ENCODE measurements around the gene FBXO5. TPM values are rescaled to one million over a fixed set of nuclear protein-coding genes. Genes with fewer than 3 reads are reported as not detected.

FBXO5 gene
- total RNA-seq, 2 experiments from 2014 or later = 80.7 to 91.1 TPM

DNA sequence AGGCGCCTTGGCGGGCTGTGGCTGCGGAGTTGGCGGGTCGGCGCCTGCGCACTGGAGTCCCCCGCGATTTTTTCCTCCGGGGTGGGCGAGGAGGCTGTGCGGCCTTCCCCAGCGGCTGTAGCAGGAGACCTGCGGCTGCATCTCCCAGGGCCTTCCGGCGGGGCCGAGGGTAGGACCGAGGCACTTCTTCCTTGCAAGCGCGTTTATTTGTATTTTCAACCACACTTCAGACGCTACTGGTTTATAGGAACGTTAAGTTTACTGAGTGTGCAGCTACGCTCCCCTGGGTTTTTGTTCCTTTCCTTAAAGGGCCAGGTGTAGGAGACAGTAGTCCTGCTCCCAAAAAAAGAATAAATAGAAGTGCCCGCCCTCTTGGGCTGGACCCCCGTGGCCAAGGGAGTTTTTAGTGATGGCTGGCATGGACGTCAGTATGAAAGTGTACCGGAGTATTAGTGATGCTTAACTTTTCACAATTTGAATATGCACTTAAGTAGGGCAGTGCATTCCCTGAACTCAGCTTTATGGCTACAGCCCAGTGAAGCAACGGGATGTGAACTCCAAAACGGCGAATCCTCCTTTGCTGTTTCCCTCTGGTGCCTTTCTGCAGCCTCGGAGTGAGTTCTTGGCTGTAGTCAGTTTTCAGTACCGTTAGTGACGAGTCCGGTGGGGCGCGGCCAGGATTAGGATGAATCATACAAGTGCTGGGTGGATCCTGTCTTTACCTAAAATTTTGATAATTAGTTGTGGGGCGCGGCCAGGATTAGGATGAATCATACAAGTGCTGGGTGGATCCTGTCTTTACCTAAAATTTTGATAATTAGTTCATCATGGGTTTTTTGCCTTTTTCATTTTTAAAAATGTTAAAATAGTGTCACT is 1.0 kb upstream of the FBXO5 start:
- H3K4me3 Mint-ChIP-seq = peak overlapping the region; percentile 99
- peak overlapping the region; percentile 100 for H3K27ac Mint-ChIP-seq
- peak; percentile 77 for DNase-seq
- POLR2A ChIA-PET = interaction anchor here (1.0 to 1.4 kb wide), 3 partner anchors 11 to 1594 kb away, joined by 5 to 6 read pairs (median 5); no protein-coding TSS in a partner anchor
- no peaks in the 10 kb centered on the region for H3K9me3 Mint-ChIP-seq
- H3K27me3 Mint-ChIP-seq = no peaks in the 10 kb centered on the region
- peaks cover 40% of the 10 kb centered on the region for H3K36me3 Mint-ChIP-seq (ENCODE audit: low read depth)
- CTCF ChIA-PET = interaction anchor here (0.7 to 1.1 kb wide), 2 partner anchors 12 to 15 kb away, joined by 3 to 4 read pairs; no protein-coding TSS in a partner anchor
- H3K4me1 Mint-ChIP-seq = peaks cover 43% of the 10 kb centered on the region

DNA sequence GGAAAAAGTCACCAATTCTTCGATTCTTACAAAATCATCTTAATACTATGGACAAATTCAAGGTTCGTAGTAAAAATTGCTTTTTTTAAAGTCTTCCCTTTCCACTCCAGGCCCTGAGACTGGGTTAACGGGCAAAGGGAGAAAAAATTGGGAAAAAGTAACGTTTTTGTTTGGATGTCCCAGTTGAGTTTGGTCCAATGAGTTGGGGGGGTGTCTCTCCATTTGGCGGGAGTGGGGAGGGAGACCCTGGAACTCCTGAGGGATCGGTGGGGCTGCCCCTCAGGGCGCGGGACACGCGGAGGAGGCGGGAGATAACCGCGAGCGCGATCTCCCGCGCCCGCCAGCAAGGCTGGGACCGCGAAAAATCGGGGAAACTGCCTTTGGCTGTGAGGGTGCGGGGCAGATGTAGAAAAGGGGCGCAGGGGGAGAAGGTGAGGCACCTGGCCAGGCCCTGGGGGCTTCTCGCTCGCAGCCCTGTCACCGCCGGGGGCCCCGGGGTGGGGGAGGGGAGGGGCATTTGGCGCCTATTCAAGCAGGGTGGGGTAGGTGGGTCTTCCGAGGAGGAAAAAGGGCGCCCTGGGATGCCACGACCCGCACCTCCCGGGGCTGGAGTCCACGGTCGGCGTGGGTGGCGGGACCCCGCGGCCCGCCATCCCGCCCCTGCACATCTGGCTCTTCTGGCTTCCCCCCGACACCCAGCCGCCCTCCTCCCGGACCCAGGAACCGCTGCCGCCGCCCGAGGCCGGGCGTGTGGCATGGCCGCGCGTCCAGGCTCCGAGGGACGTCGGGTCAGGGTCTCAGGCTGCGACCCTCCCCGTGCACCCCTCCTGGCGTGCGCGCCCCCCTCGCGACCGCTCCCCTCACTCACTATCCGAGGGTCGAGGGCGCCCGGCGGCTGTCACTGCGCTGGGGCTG is 595 bp downstream of the FBXO5 start:
- DNase-seq = peak; percentile 33
- ChIA-PET CTCF (interaction anchor here (0.6 kb wide), 1 partner anchor 1747 kb away, joined by 3 read pairs; no protein-coding TSS in a partner anchor), POLR2A (interaction anchor here (0.6 to 1.4 kb wide), 6 partner anchors 9 to 1592 kb away, joined by 3 to 8 read pairs (median 5); no protein-coding TSS in a partner anchor)
- H3K4me3 Mint-ChIP-seq = peak overlapping the region; percentile 99
- H3K27ac Mint-ChIP-seq = peak overlapping the region; percentile 90
- no peaks in the 10 kb centered on the region for H3K9me3 Mint-ChIP-seq
- H3K4me1 Mint-ChIP-seq = peaks cover 57% of the 10 kb centered on the region
- peaks cover 53% of the 10 kb centered on the region for H3K36me3 Mint-ChIP-seq (ENCODE audit: low read depth)
- no peaks in the 10 kb centered on the region for H3K27me3 Mint-ChIP-seq

DNA sequence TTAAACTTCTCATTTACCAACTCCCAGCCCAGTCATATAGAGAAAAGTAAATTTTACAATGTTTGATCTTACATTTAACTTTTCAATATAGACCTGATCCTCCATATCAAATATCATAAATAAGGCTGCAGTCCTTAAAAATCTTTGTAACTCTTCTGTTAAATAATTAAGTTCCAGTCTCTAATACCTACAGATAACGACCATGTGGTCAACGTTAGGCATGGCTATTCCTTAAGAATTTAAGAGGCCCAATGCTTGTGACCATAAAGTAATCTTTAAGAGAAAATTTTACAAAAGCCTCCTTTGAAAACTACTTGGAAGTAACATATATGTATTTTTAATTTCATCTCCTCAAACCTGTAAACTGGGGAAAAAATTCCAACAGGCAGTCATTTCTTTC is 1.6 kb downstream of the FBXO5 start:
- Mint-ChIP-seq H3K9me3 (no peaks in the 10 kb centered on the region), H3K27me3 (no peaks in the 10 kb centered on the region), H3K4me1 (peaks cover 59% of the 10 kb centered on the region), H3K27ac (peak overlapping the region; percentile 20), H3K4me3 (peak overlapping the region; percentile 99), H3K36me3 (ENCODE audit: low read depth) (peaks cover 56% of the 10 kb centered on the region)
- POLR2A ChIA-PET = no interaction called here
- CTCF ChIA-PET = interaction anchor here (0.6 kb wide), 1 partner anchor 1748 kb away, joined by 3 read pairs; no protein-coding TSS in a partner anchor
- DNase-seq = no peak

DNA sequence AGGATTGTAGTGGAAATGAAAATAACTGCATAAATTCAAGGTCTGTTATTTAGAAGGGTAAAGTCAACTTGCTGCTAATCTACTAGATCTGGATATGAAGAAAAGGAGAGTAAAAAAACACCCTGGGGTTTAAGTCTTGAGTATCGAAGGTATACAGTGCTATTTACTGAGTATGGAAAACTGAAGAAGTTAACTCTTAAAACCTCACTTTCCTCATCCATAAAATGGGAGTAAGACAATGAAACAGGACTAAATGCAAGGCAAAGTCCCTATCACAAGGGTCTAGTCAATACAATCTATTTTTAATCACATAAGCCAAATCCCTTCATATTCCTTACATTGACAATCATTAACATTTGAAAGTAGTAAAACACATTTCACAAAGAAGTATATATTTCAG is 2.2 kb downstream of the FBXO5 start:
- DNase-seq = no peak
- Mint-ChIP-seq H3K9me3 (no peaks in the 10 kb centered on the region), H3K27ac (peak overlapping the region; percentile 44), H3K4me1 (peaks cover 59% of the 10 kb centered on the region), H3K4me3 (peak overlapping the region; percentile 99), H3K27me3 (no peaks in the 10 kb centered on the region), H3K36me3 (ENCODE audit: low read depth) (peaks cover 60% of the 10 kb centered on the region)
- POLR2A ChIA-PET = no interaction called here
- CTCF ChIA-PET = no interaction called here

DNA sequence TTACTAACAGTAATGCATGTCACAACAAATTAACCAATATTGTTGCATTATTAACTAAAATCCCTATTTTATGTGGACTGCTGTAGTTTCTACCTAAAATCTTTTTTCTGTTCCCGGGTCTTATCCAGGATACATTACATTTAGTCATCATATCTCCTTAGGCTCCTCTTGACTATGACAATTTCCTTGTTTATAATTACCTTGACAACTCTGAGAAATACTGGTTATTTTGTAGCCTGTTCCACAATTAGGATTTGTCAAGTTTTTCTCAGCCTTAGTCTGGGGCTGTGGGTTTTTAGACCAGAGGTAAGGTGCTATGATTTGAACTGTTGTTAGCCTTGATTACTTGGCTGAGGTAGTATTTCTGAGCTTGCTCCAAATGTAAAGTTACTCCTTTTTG is 3.7 kb downstream of the FBXO5 start:
- ChIA-PET CTCF (interaction anchor here (0.7 to 1.2 kb wide), 2 partner anchors 25 to 44 kb away, joined by 3 read pairs; no protein-coding TSS in a partner anchor), POLR2A (interaction anchor here (0.6 to 0.7 kb wide), 2 partner anchors 8 to 10 kb away, joined by 4 to 6 read pairs; no protein-coding TSS in a partner anchor)
- H3K36me3 Mint-ChIP-seq (ENCODE audit: low read depth) = peaks cover 65% of the 10 kb centered on the region
- no peaks in the 10 kb centered on the region for H3K9me3 Mint-ChIP-seq
- peak overlapping the region; percentile 99 for H3K4me3 Mint-ChIP-seq
- no peak for DNase-seq
- H3K27me3 Mint-ChIP-seq = no peaks in the 10 kb centered on the region
- peaks cover 66% of the 10 kb centered on the region for H3K4me1 Mint-ChIP-seq
- H3K27ac Mint-ChIP-seq = no peak overlapping the region

DNA sequence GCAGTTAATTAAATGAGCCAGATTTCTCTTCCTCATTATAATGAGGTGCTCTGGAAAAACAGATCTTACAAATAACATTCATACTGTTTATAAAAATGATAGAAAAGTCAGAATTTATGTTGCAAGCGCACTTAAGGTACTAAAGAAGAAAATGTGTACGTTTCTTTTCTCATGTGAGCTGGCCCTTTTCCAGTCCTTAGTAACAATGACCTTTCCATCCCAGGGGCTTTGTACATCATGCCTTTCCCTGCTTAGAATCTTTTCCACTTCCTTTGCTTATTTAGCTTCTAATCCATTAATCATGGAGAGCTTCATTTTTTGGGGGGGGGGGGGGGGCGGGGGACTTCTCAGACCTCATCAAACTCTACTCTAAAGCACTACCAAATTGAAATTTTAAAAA is 4.8 kb downstream of the FBXO5 start:
- Mint-ChIP-seq H3K4me1 (peaks cover 73% of the 10 kb centered on the region), H3K36me3 (ENCODE audit: low read depth) (peaks cover 72% of the 10 kb centered on the region), H3K27me3 (no peaks in the 10 kb centered on the region), H3K4me3 (no peak overlapping the region), H3K9me3 (no peaks in the 10 kb centered on the region), H3K27ac (peak overlapping the region; percentile 57)
- POLR2A ChIA-PET = no interaction called here
- CTCF ChIA-PET = no interaction called here
- DNase-seq = no peak

DNA sequence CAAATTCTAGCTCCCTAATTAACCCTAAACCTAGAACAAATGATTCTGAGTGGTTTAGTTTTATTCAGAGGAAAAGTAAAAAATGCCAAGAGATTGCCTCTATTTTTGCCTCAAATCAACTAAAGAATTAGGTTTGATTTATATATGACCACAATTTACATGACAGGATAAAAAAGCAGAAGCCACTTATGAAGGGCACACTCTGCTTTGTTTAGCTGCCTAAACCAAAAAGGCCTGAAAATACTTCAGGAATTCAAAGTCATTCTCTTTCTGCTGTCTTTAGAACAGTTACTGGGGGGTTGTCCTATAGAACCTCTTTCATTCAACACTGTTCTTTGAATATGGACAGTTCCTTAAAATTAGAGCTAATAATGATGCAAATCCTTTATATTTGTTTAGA is 5.3 kb downstream of the FBXO5 start:
- Mint-ChIP-seq H3K4me1 (peaks cover 76% of the 10 kb centered on the region), H3K36me3 (ENCODE audit: low read depth) (peaks cover 77% of the 10 kb centered on the region), H3K4me3 (no peak overlapping the region), H3K27ac (peak overlapping the region; percentile 74), H3K27me3 (no peaks in the 10 kb centered on the region), H3K9me3 (no peaks in the 10 kb centered on the region)
- CTCF ChIA-PET = interaction anchor here (0.5 kb wide), 1 partner anchor 1868 kb away, joined by 3 read pairs; no protein-coding TSS in a partner anchor
- POLR2A ChIA-PET = no interaction called here
- no peak for DNase-seq

DNA sequence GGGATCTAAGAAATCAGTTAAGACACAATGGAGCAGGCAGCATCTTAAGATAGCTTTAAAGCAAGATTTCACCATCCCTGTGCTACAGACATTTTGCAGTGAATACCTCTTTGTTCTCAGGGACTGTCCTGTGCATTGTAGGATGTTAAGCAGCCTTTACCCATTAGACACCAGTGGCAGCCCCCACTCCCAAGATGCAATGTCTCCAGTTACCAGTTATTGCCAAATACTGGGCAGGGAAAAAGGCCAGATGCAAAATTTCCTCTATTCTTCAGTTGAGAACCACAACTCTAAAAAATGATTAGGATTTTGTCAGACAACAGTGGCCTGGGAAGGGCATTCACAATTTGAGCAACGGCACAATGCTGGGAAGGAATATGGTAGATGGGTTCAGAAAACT is 6.1 kb downstream of the FBXO5 start:
- Mint-ChIP-seq H3K9me3 (no peaks in the 10 kb centered on the region), H3K4me3 (peak overlapping the region; percentile 34), H3K4me1 (peaks cover 76% of the 10 kb centered on the region), H3K27me3 (no peaks in the 10 kb centered on the region), H3K27ac (peak overlapping the region; percentile 74), H3K36me3 (ENCODE audit: low read depth) (peaks cover 82% of the 10 kb centered on the region)
- ChIA-PET CTCF (interaction anchor here (0.5 kb wide), 1 partner anchor 1868 kb away, joined by 3 read pairs; no protein-coding TSS in a partner anchor), POLR2A (no interaction called here)
- no peak for DNase-seq

DNA sequence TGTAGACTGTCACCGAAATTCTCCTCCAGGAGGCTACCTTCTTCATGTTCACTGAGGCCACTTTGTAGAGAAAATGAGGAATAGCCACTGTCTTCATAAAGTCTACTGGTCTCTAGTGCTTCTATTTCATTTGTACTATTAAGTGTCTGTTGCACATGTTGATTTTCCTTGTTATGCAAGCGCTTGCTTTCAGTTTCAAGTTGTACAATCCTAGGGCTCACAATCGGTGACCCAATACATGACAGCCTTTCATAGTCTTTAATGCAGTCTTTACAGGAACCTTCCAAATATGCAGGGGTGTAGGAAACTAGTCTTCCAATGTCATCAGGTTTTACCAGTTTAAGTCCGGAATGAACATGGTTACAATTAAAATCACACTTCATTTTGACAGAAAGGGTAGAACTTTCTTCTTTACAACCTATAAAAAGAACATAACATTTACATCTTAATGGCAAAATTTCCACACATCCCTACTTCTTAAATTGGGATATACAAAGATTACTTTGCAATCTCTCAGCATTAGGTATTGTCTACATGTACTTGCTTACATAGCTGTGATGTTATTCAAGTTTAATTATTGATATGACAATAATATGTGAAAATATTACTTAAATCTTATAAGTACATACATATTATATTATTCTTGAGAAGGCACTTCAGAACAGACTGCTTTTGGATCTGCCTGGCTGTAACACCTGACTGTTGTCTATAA is 7.5 kb downstream of the FBXO5 start:
- Mint-ChIP-seq H3K9me3 (no peaks in the 10 kb centered on the region), H3K4me3 (peak overlapping the region; percentile 64), H3K4me1 (peaks cover 67% of the 10 kb centered on the region), H3K36me3 (ENCODE audit: low read depth) (peaks cover 80% of the 10 kb centered on the region), H3K27me3 (no peaks in the 10 kb centered on the region), H3K27ac (peak overlapping the region; percentile 89)
- peak; percentile 27 for DNase-seq
- POLR2A ChIA-PET = no interaction called here
- CTCF ChIA-PET = no interaction called here

DNA sequence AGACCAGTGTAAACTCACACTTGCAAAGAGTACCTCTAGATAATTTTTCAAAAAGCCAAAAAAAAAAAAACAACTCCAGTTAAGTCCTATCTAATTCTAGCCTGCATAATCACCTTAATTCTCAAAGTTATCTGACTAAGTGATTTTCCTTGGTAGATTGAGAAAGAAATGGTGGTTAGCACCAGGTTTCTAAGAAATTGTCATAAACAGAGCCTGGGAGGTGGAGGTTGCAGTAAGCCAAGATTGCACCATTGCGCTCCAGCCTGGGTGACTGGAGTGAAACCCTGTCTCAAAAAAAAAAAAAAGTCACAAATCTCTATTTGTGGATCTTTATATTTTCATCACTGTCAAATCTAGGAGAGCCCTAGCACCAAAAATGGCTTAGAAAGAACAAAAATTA is 8.9 kb downstream of the FBXO5 start:
- Mint-ChIP-seq H3K4me3 (peak overlapping the region; percentile 29), H3K9me3 (peaks cover 7% of the 10 kb centered on the region), H3K4me1 (peaks cover 55% of the 10 kb centered on the region), H3K27me3 (no peaks in the 10 kb centered on the region), H3K27ac (peak overlapping the region; percentile 28), H3K36me3 (ENCODE audit: low read depth) (peaks cover 84% of the 10 kb centered on the region)
- ChIA-PET POLR2A (interaction anchor here (0.6 kb wide), 1 partner anchor 17 kb away, joined by 3 read pairs; no protein-coding TSS in a partner anchor), CTCF (interaction anchor here (1.0 kb wide), 1 partner anchor 10 kb away, joined by 4 read pairs; no protein-coding TSS in a partner anchor)
- DNase-seq = no peak

DNA sequence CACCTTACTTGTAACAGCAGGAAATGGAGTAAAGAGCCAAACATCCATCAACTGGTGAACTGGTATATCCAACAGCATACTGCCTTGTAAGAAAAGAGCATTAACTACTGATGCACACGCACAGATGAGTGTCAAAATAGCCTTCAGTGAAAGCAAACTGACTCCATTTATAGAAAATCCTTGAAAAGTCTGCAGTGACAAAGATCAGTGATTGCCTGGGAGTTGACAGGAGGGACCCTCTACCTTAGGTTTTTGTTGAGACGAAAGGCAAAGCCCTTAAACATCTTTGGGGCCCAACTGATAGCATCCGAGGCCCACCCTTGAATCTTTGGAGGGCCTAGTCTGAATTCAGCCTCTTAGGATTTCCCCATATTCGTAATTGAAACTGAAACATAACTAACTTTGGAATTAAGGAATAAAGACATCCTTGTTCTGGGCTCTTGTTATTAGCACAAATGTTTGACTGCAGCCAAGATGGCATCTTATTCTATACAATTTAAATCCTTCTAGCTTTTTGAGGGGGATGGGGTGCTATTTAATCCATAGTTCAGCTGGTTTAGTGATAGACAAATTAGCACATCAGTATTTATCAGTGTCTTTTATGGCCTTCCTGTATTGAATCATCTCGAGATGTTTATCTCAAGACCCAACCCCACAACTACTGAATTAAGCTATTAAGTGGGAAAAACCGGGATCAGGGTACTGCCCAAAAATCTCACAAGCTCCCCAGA is 13.0 kb downstream of the FBXO5 start:
- CTCF ChIA-PET = interaction anchor here (0.6 kb wide), 2 partner anchors 16 to 1481 kb away, joined by 3 read pairs; no protein-coding TSS in a partner anchor
- POLR2A ChIA-PET = no interaction called here
- H3K4me3 Mint-ChIP-seq = no peak overlapping the region
- no peak for DNase-seq
- H3K4me1 Mint-ChIP-seq = peaks cover 19% of the 10 kb centered on the region
- peaks cover 12% of the 10 kb centered on the region for H3K27me3 Mint-ChIP-seq
- H3K27ac Mint-ChIP-seq = no peak overlapping the region
- H3K36me3 Mint-ChIP-seq (ENCODE audit: low read depth) = peaks cover 58% of the 10 kb centered on the region
- peaks cover 17% of the 10 kb centered on the region for H3K9me3 Mint-ChIP-seq

Data from activated CD4-positive, alpha-beta T cell treated with anti-CD3 and anti-CD28 coated beads, Interleukin-2, amount 10 ng/mL, durations not matched to agents 7 days and 5 days (primary cell).